ENCODE data around the gene CDH4. TPM values are rescaled to one million over a fixed set of nuclear protein-coding genes. Genes with fewer than 3 reads are reported as not detected.

The CDH4 gene
- total and polyA plus RNA-seq, 9 of the 15 experiments (the other 6 are each of a cell fraction or from before 2014, with no cell fraction given): 0.04 TPM; not detected in 8

GRCh38 chr20:61963885-61964674, 712.0 kb downstream of the CDH4 start:
- H3K27me3 ChIP-seq (ENCODE audit: control insufficient read depth in 2 of 2, insufficient read depth in 2 of 2, low read length in 2 of 2): peaks cover 0 to 8% of the 10 kb centered on the region in 2 experiments; a peak in 2 of 5 replicates
- no peaks in the 10 kb centered on the region for H4K20me1 ChIP-seq (replicated peaks; ENCODE audit: control insufficient read depth, insufficient read depth, low read length)
- H3K4me2 ChIP-seq (ENCODE audit: insufficient read depth, low read length): no peak overlapping the region
- no peaks in the 10 kb centered on the region for H3K36me3 ChIP-seq (ENCODE audit: control insufficient read depth, insufficient read depth, low read length)
- POLR2A ChIA-PET: no interaction called here
- no peak overlapping the region for H2AFZ ChIP-seq (ENCODE audit: low read depth, low read length)
- no peak for ATAC-seq
- 48% methylated on average over 8 of the region's 8 CpGs for WGBS (ENCODE audit: insufficient coverage, low coverage, missing lambda C conversion rate)
- peaks cover 0 to 20% of the 10 kb centered on the region in 2 experiments; a peak in 2 of 5 replicates for H3K4me1 ChIP-seq (replicated peaks in 1 of 2; ENCODE audit: control insufficient read depth in 2 of 2, insufficient read depth in 2 of 2, low read length in 2 of 2)
- BruUV-seq (replicated peaks): no TSS peak
- TF ChIP-seq ZNF277 (CRISPR knock-in tag; IDR thresholded peaks at IDR 0.05; ENCODE audit: borderline replicate concordance) (no peak), FIP1L1 (IDR thresholded peaks at IDR 0.05; ENCODE audit: low read depth, low read length, poor library complexity, severe bottlenecking) (no peak), CHD2 (IDR thresholded peaks at IDR 0.05; ENCODE audit: low read depth, low read length) (peak; percentile 56), PKNOX1 (IDR thresholded peaks at IDR 0.05) (no peak), ZEB2 (IDR thresholded peaks at IDR 0.05) (no peak), CC2D1A (IDR thresholded peaks at IDR 0.05) (no peak), PRDM10 (IDR thresholded peaks at IDR 0.05; ENCODE audit: partially characterized antibody) (peak; percentile 42)
- H3K79me2 ChIP-seq (ENCODE audit: control insufficient read depth, insufficient read depth, low read length): no peaks in the 10 kb centered on the region
- H3K4me3 ChIP-seq: no peak overlapping the region
- H3K9me1 ChIP-seq (ENCODE audit: control insufficient read depth, insufficient read depth, low read length): no peaks in the 10 kb centered on the region
- DNase-seq (ENCODE audit: extremely low read depth in 1 of 4, low spot score in 3 of 4): no peak
- in situ Hi-C loops (cut with MboI): no loop called here
- H3K9me3 ChIP-seq (replicated peaks; ENCODE audit: control insufficient read depth, insufficient read depth, low read depth, low read length): no peaks in the 10 kb centered on the region; the same call in none of the 2 replicates
- H3K9ac ChIP-seq (ENCODE audit: insufficient read depth in 1 of 2, low read depth in 2 of 2, low read length in 2 of 2): no peak overlapping the region
- CTCF ChIA-PET (ENCODE audit: low intra/inter-chr PET ratio): no interaction called here
- no peak for FAIRE-seq
- H3K27ac ChIP-seq (ENCODE audit: extremely low read depth, low read depth, low read length): no peak overlapping the region
- intact Hi-C loops (cut with micrococcal nuclease): no loop called here
